Vagina (tissue), 2 donors: ENCODE results near the gene FUS.

Source experiments
- CTCF ChIP-seq, 3 experiments: fragments of 450-650 bp in 2 of 3; fragments of 200-600 bp in 1 of 3; sonication (generic) in 1 of 3; IDR thresholded peaks; one replicate each; pipeline ENCODE4 v1.5.1; 2017 to 2019; ENCODE audit warnings: antibody characterized with exemption in 3 of 3, mild to moderate bottlenecking in 2 of 3, moderate library complexity in 2 of 3
- POLR2A ChIP-seq, 2 donors: fragments of 450-650 bp; IDR thresholded peaks; one replicate each; pipeline ENCODE4 v1.6.1; 2017; ENCODE audit warnings: antibody characterized with exemption in 2 of 2, mild to moderate bottlenecking in 2 of 2, moderate library complexity in 2 of 2

GRCh38 chr16:31193874-31194273 lies 13.9 kb downstream of the FUS start:
- TF ChIP-seq CTCF (IDR thresholded peaks at IDR 0.05) = no peak
- no peak for TF ChIP-seq POLR2A (IDR thresholded peaks at IDR 0.05)
